Kidney (tissue), 14 donors: ENCODE results near the gene NID1. TPM values are rescaled to one million over a fixed set of nuclear protein-coding genes. Genes with fewer than 3 reads are reported as not detected.

Experiments
- DNase-seq, 5 donors: peaks; one replicate each; pipeline ENCODE4 v3.0.0-alpha.2; 2013 to 2020
- FAIRE-seq: peaks from 2 replicates; lab custom pipeline; 2012; peaks lifted over from hg19 to GRCh38; lab: Jason Lieb, UNC
- H3K27ac ChIP-seq, 2 donors: one replicate each; pipeline ENCODE4 v1.7.0; 2013; ENCODE audit warnings: low read depth in 2 of 2, low read length in 2 of 2, inconsistent platforms in 1 of 2
- H3K27me3 ChIP-seq: one replicate; pipeline ENCODE4 v1.7.1; 2013; ENCODE audit warnings: low read length, inconsistent platforms; ENCODE audit not compliant: control insufficient read depth, insufficient read depth
- H3K36me3 ChIP-seq, 3 donors: one replicate each; pipeline versions ENCODE4 v1.7.0 to v1.7.1; 2013; ENCODE audit warnings: low read length in 3 of 3, control low read depth in 1 of 3, inconsistent platforms in 1 of 3; ENCODE audit not compliant: insufficient read depth in 3 of 3, control insufficient read depth in 2 of 3
- H3K4me1 ChIP-seq, 3 donors: one replicate each; pipeline versions ENCODE4 v1.7.0 to v1.7.1; 2013; ENCODE audit warnings: low read length in 3 of 3, inconsistent platforms in 1 of 3, low read depth in 1 of 3; ENCODE audit not compliant: control insufficient read depth in 2 of 3, insufficient read depth in 2 of 3
- H3K4me3 ChIP-seq, 3 donors: one replicate each; pipeline versions ENCODE4 v1.7.0 to v1.8.1; 2013; ENCODE audit warnings: low read length in 3 of 3, control low read depth in 1 of 3, inconsistent platforms in 1 of 3
- H3K9ac ChIP-seq, 3 donors: one replicate each; pipeline versions ENCODE4 v1.7.0 to v1.7.1; 2013; ENCODE audit warnings: low read length in 3 of 3, control low read depth in 1 of 3, inconsistent platforms in 1 of 3
- H3K9me3 ChIP-seq, 3 donors: one replicate each; pipeline versions ENCODE4 v1.7.0 to v1.7.1; 2013; ENCODE audit warnings: low read length in 3 of 3, control low read depth in 1 of 3, inconsistent platforms in 1 of 3; ENCODE audit not compliant: control insufficient read depth in 2 of 3, insufficient read depth in 1 of 3
- intact Hi-C: fragments of 100-400 bp; cut with DNase I; formaldehyde crosslinking; loops from one replicate; pipeline ENCODE4 v1.11.1; 2022
- polyA plus RNA-seq: library from polyadenylated mRNA; stranded (reverse); fragments of 350-450 nt; fragmentation: Illumina TruSeq; extraction: RNeasy Lipid Tissue Mini Kit (QIAGEN cat#74804); gene quantifications from one replicate; pipeline ENCODE4 v1.2.3, GENCODE V29; 2014; ENCODE audit warnings: low read depth, low replicate concordance; ENCODE audit not compliant: insufficient read depth
- total RNA-seq: library from RNA; stranded (reverse); fragmentation: NEBNext Ultra II Directional; extraction: Animal tissue kit (Norgen Biotek cat#: 25700); gene quantifications from one replicate; pipeline ENCODE4 v1.2.1, GENCODE V29; 2021
- TF ChIP-seq, protein P1 (sequence below): IDR thresholded peaks from 3 replicates; pipeline ENCODE4 v1.5.1; 2012; ENCODE audit warnings: mild to moderate bottlenecking, moderate library complexity, borderline replicate concordance; ENCODE audit not compliant: insufficient read depth; ENCODE audit errors: extremely low read depth
- donor health status: control.
- donor health status: control.
- donor health status: control.
- donor health status: control.
- donor health status: control.
- donor health status: DM: yes; HTN: yes; CAD: no.
- donor health status: Normal renal cell carcinoma (clear cell type).

NID1 gene
- total and polyA plus RNA-seq, 2 donors from 2014 or later, result 7.4 to 70.1 TPM

DNA sequence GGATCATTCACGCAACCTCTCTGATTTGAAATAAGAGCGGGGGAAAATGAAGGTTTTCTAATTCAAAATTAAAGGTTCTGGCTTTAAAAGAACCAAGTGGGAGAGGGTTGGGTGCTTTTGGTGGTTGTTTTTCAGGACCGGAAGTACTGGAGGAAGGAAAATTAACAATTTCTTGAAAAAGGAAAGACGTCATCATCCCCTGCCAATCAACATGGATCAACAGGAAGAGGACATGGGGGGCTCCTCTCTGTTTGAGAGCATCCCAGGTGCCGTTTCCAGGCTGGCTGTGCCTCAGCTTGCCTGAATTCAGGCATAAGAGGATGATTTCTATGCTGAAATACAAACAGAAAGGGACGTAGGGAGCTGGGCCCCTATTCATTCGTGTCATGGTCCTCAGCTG lies 21.6 kb upstream of the NID1 start:
- intact Hi-C loops, result no loop called here
- DNase-seq (no peak), FAIRE-seq (no peak)
- TF ChIP-seq, protein P1, sequence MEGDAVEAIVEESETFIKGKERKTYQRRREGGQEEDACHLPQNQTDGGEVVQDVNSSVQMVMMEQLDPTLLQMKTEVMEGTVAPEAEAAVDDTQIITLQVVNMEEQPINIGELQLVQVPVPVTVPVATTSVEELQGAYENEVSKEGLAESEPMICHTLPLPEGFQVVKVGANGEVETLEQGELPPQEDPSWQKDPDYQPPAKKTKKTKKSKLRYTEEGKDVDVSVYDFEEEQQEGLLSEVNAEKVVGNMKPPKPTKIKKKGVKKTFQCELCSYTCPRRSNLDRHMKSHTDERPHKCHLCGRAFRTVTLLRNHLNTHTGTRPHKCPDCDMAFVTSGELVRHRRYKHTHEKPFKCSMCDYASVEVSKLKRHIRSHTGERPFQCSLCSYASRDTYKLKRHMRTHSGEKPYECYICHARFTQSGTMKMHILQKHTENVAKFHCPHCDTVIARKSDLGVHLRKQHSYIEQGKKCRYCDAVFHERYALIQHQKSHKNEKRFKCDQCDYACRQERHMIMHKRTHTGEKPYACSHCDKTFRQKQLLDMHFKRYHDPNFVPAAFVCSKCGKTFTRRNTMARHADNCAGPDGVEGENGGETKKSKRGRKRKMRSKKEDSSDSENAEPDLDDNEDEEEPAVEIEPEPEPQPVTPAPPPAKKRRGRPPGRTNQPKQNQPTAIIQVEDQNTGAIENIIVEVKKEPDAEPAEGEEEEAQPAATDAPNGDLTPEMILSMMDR, result no peak
- Histone ChIP-seq H3K36me3 (no peaks in the 10 kb centered on the region), H3K4me3 (no peak overlapping the region), H3K27me3 (no peaks in the 10 kb centered on the region), H3K9me3 (no peaks in the 10 kb centered on the region), H3K4me1 (no peaks in the 10 kb centered on the region), H3K27ac (no peak overlapping the region), H3K9ac (no peak overlapping the region)

DNA sequence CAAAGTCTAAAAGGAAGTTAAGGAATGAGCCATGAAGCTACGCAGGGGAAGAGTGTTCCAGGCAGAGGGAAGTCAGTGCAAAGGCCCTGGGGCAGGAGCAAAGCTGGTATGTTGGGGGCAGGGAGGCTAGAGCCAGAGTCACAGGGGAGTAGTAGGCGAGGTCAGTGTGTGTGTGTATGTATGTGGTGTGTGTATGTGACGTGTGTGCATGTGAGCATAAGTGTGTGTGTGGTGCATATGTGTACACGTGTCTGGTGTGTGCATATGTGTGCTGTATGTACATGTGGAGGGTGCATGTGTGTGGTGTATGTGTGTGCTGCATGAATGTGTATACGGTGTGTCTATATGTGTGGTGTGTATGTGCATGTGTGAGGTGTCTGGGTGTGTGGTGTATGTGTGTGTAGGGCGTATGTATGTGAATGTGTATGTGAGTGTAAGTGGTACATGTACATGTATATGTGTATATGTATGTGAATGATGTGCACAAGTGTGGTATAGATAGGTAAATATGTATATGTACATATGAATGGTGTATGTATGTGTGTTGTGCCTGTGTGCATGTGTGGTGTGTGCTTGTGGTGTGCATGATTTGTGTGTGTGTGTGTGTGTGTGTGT lies 20.8 kb upstream of the NID1 start:
- DNase-seq (peak in 1 of 5 donors; percentile 11), FAIRE-seq (no peak)
- no peaks in the 10 kb centered on the region for H3K9me3 ChIP-seq
- intact Hi-C loops, result no loop called here
- TF ChIP-seq, protein P1, result no peak
- no peak overlapping the region for H3K9ac ChIP-seq
- no peaks in the 10 kb centered on the region for H3K27me3 ChIP-seq
- no peaks in the 10 kb centered on the region for H3K4me1 ChIP-seq
- no peaks in the 10 kb centered on the region for H3K36me3 ChIP-seq
- H3K27ac ChIP-seq, result no peak overlapping the region
- no peak overlapping the region for H3K4me3 ChIP-seq

DNA sequence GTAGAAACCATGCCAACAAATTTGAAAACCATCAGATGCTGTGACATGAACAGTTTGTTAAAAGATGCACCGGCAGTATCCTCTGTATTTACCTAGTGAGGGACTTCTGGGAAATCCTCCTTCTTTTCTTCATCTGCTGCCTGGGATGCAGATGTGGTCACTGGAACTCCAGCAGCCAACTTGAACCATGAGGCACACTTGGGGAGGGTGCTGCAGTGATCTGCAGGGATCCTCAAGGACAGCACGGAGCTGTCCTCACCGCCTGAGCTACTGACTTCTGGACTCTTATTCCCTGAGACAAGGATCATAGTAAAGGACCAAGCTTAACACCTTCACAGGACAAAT lies 19.5 kb upstream of the NID1 start:
- Histone ChIP-seq H3K9me3 (no peaks in the 10 kb centered on the region), H3K27me3 (no peaks in the 10 kb centered on the region), H3K9ac (no peak overlapping the region), H3K36me3 (no peaks in the 10 kb centered on the region), H3K27ac (no peak overlapping the region), H3K4me3 (no peak overlapping the region), H3K4me1 (no peaks in the 10 kb centered on the region)
- DNase-seq, result no peak
- intact Hi-C loops, result no loop called here
- TF ChIP-seq, protein P1, result no peak
- no peak for FAIRE-seq
